ENCODE measurements around the gene GRK4.
"Not testable (repeated sequence)": the region's sequence is repeated elsewhere in the genome, so short reads cannot be mapped to it uniquely, and the experiment has no call there.

The GRK4 gene

GRCh38 chr4:2963175-2963965, at the start of gene GRK4, which contains the start of gene NOP14:
GRK4 (plus strand) TSS chr4:2963571; CDS start chr4:2964071, 500 bp downstream.
NOP14 (minus strand) TSS chr4:2963406; CDS start chr4:2963319, 87 bp downstream.
- no peaks in the 10 kb centered on the region for H3K9me3 ChIP-seq (ENCODE audit: insufficient read depth, low read length, severe bottlenecking)
- TF ChIP-seq CTCF (IDR thresholded peaks at IDR 0.05; ENCODE audit: borderline replicate concordance, extremely low read depth, low read length, poor library complexity, severe bottlenecking) (peak; percentile 26), EZH2 (IDR thresholded peaks at IDR 0.05; ENCODE audit: borderline replicate concordance, low read depth, low read length, severe bottlenecking) (no peak)
- H3K4me1 ChIP-seq (ENCODE audit: insufficient read depth, low read length), result peaks cover 31% of the 10 kb centered on the region
- H3K36me3 ChIP-seq (ENCODE audit: insufficient read depth, low read length), result peaks cover 16% of the 10 kb centered on the region
- H4K20me1 ChIP-seq (ENCODE audit: insufficient read depth, low read length), result peaks cover 29% of the 10 kb centered on the region
- peak within 1 kb of the TSS; percentile 86 for H3K27ac ChIP-seq (ENCODE audit: low read length)
- peak within 1 kb of the TSS; percentile 94 for H2AFZ ChIP-seq (ENCODE audit: low read depth, low read length)
- ATAC-seq (ENCODE audit: insufficient read depth, low read depth), result peak; percentile 90
- peak within 1 kb of the TSS; percentile 89 for H3K9ac ChIP-seq (ENCODE audit: low read depth, low read length)
- H3K27me3 ChIP-seq (ENCODE audit: insufficient read depth, low read length, poor library complexity), result no peaks in the 10 kb centered on the region
- H3K4me2 ChIP-seq (ENCODE audit: insufficient read depth, low read length), result peak within 1 kb of the TSS; percentile 82
- DNase-seq, result peak; percentile 98
- H3K4me3 ChIP-seq (ENCODE audit: low read depth in 1 of 2, low read length in 2 of 2), result peak within 1 kb of the TSS; percentile 76 to 84
- peaks cover 50% of the 10 kb centered on the region for H3K79me2 ChIP-seq (ENCODE audit: insufficient read depth, low read length)

- Histone ChIP-seq H3K4me2 (ENCODE audit: insufficient read depth, low read length) (no peak overlapping the region), H3K27ac (ENCODE audit: low read length) (no peak overlapping the region), H3K79me2 (ENCODE audit: insufficient read depth, low read length) (peaks cover 11% of the 10 kb centered on the region; the same call in 1 of the 2 replicates), H3K9me3 (ENCODE audit: insufficient read depth, low read length, severe bottlenecking) (no peaks in the 10 kb centered on the region), H3K4me1 (ENCODE audit: insufficient read depth, low read length) (no peaks in the 10 kb centered on the region), H4K20me1 (ENCODE audit: insufficient read depth, low read length) (peaks cover 6% of the 10 kb centered on the region; the same call in 1 of the 2 replicates), H3K9ac (ENCODE audit: low read depth, low read length) (no peak overlapping the region), H3K4me3 (ENCODE audit: low read depth in 1 of 2, low read length in 2 of 2) (no peak overlapping the region), H3K36me3 (ENCODE audit: insufficient read depth, low read length) (peaks cover 64% of the 10 kb centered on the region), H2AFZ (ENCODE audit: low read depth, low read length) (no peak overlapping the region), H3K27me3 (ENCODE audit: insufficient read depth, low read length, poor library complexity) (no peaks in the 10 kb centered on the region)
- no peak for TF ChIP-seq EZH2 (IDR thresholded peaks at IDR 0.05; ENCODE audit: borderline replicate concordance, low read depth, low read length, severe bottlenecking)
- no peak for TF ChIP-seq CTCF (IDR thresholded peaks at IDR 0.05; ENCODE audit: borderline replicate concordance, extremely low read depth, low read length, poor library complexity, severe bottlenecking)
- ATAC-seq (ENCODE audit: insufficient read depth, low read depth) (0 out of 3 replicates have a peak, but pooled peaks have one; percentile 24), DNase-seq (no peak)
These were observed 48.9 kb upstream of the GRK4 start for GRCh38 chr4:2914256-2915126.

GRCh38 chr4:2915789-2916188, 47.6 kb upstream of the GRK4 start:
- Histone ChIP-seq H3K4me2 (ENCODE audit: insufficient read depth, low read length) (no peak overlapping the region), H3K27ac (ENCODE audit: low read length) (no peak overlapping the region), H3K9ac (ENCODE audit: low read depth, low read length) (no peak overlapping the region), H2AFZ (ENCODE audit: low read depth, low read length) (no peak overlapping the region), H3K9me3 (ENCODE audit: insufficient read depth, low read length, severe bottlenecking) (no peaks in the 10 kb centered on the region), H4K20me1 (ENCODE audit: insufficient read depth, low read length) (peaks cover 6% of the 10 kb centered on the region; the same call in 1 of the 2 replicates), H3K4me1 (ENCODE audit: insufficient read depth, low read length) (no peaks in the 10 kb centered on the region), H3K79me2 (ENCODE audit: insufficient read depth, low read length) (peaks cover 18% of the 10 kb centered on the region), H3K27me3 (ENCODE audit: insufficient read depth, low read length, poor library complexity) (no peaks in the 10 kb centered on the region), H3K36me3 (ENCODE audit: insufficient read depth, low read length) (peaks cover 51% of the 10 kb centered on the region), H3K4me3 (ENCODE audit: low read depth in 1 of 2, low read length in 2 of 2) (no peak overlapping the region)
- no peak for TF ChIP-seq CTCF (IDR thresholded peaks at IDR 0.05; ENCODE audit: borderline replicate concordance, extremely low read depth, low read length, poor library complexity, severe bottlenecking)
- no peak for TF ChIP-seq EZH2 (IDR thresholded peaks at IDR 0.05; ENCODE audit: borderline replicate concordance, low read depth, low read length, severe bottlenecking)
- ATAC-seq (ENCODE audit: insufficient read depth, low read depth), result no peak
- no peak for DNase-seq

- not testable (repeated sequence) for H3K27me3 ChIP-seq (ENCODE audit: insufficient read depth, low read length, poor library complexity); H3K4me2 ChIP-seq (ENCODE audit: insufficient read depth, low read length); ATAC-seq (ENCODE audit: insufficient read depth, low read depth); H3K27ac ChIP-seq (ENCODE audit: low read length); H3K4me1 ChIP-seq (ENCODE audit: insufficient read depth, low read length); H4K20me1 ChIP-seq (ENCODE audit: insufficient read depth, low read length); H2AFZ ChIP-seq (ENCODE audit: low read depth, low read length); H3K4me3 ChIP-seq (ENCODE audit: low read depth in 1 of 2, low read length in 2 of 2); H3K9ac ChIP-seq (ENCODE audit: low read depth, low read length); H3K9me3 ChIP-seq (ENCODE audit: insufficient read depth, low read length, severe bottlenecking); DNase-seq
- Histone ChIP-seq H3K36me3 (ENCODE audit: insufficient read depth, low read length) (peaks cover 44% of the 10 kb centered on the region), H3K79me2 (ENCODE audit: insufficient read depth, low read length) (peaks cover 19% of the 10 kb centered on the region)
These were observed 46.7 kb upstream of the GRK4 start for GRCh38 chr4:2916696-2917095.

GRCh38 chr4:2918300-2918699, 45.1 kb upstream of the GRK4 start:
- not testable (repeated sequence) for H3K4me1 ChIP-seq (ENCODE audit: insufficient read depth, low read length); H4K20me1 ChIP-seq (ENCODE audit: insufficient read depth, low read length); H3K4me3 ChIP-seq (ENCODE audit: low read depth in 1 of 2, low read length in 2 of 2); H2AFZ ChIP-seq (ENCODE audit: low read depth, low read length); H3K27ac ChIP-seq (ENCODE audit: low read length); ATAC-seq (ENCODE audit: insufficient read depth, low read depth); H3K27me3 ChIP-seq (ENCODE audit: insufficient read depth, low read length, poor library complexity); DNase-seq; H3K4me2 ChIP-seq (ENCODE audit: insufficient read depth, low read length); H3K9me3 ChIP-seq (ENCODE audit: insufficient read depth, low read length, severe bottlenecking); H3K9ac ChIP-seq (ENCODE audit: low read depth, low read length)
- peaks cover 26% of the 10 kb centered on the region for H3K79me2 ChIP-seq (ENCODE audit: insufficient read depth, low read length)
- H3K36me3 ChIP-seq (ENCODE audit: insufficient read depth, low read length), result peaks cover 41% of the 10 kb centered on the region

Data from DND-41 (cell line).